Kidney tubule cell (primary cell): ENCODE measurements around the gene MRPS7.

ENCODE experiments used
- DNase-seq: peaks from one replicate; pipeline ENCODE4 v3.0.0-alpha.2; 2018; ENCODE audit warnings: low spot score

MRPS7 gene

GRCh38 chr17:75261336-75262111 is at the start of gene MRPS7, which contains the start of gene GGA3:
Gene MRPS7, plus strand, starts transcription at chr17:75261879. Its CDS starts 22 bp downstream, at chr17:75261901.
Gene GGA3, minus strand, starts transcription at chr17:75261606. Its CDS starts 19 bp downstream, at chr17:75261587.
- DNase-seq = peak; percentile 93

- DNase-seq = no peak
Measured at GRCh38 chr17:75218131-75218530, 43.5 kb upstream of the MRPS7 start.

GRCh38 chr17:75219815-75220214 is 41.9 kb upstream of the MRPS7 start:
- DNase-seq = no peak

GRCh38 chr17:75225016-75225415 is 36.7 kb upstream of the MRPS7 start:
- DNase-seq = no peak

GRCh38 chr17:75227729-75228128 is 34.0 kb upstream of the MRPS7 start:
- no peak for DNase-seq

- no peak for DNase-seq
Measured at GRCh38 chr17:75228305-75228704, 33.4 kb upstream of the MRPS7 start.

GRCh38 chr17:75228847-75229246 is 32.8 kb upstream of the MRPS7 start:
- no peak for DNase-seq

- DNase-seq = no peak
Measured at GRCh38 chr17:75231071-75231470, 30.6 kb upstream of the MRPS7 start.

- no peak for DNase-seq
Measured at GRCh38 chr17:75231741-75232464, 29.8 kb upstream of the MRPS7 start.

- DNase-seq = no peak
Measured at GRCh38 chr17:75232786-75233185, 28.9 kb upstream of the MRPS7 start.

GRCh38 chr17:75237100-75238014 is 24.3 kb upstream of the MRPS7 start:
- DNase-seq = no peak

GRCh38 chr17:75238020-75238580 is 23.6 kb upstream of the MRPS7 start:
- no peak for DNase-seq

GRCh38 chr17:75238684-75239191 is 22.9 kb upstream of the MRPS7 start:
- DNase-seq = peak; percentile 74

- no peak for DNase-seq
Measured at GRCh38 chr17:75239214-75239613, 22.5 kb upstream of the MRPS7 start.

- no peak for DNase-seq
Measured at GRCh38 chr17:75239778-75240393, 21.8 kb upstream of the MRPS7 start.

GRCh38 chr17:75240394-75241142 is 21.1 kb upstream of the MRPS7 start:
- peak; percentile 45 for DNase-seq

- DNase-seq = no peak
Measured at GRCh38 chr17:75241143-75241430, 20.6 kb upstream of the MRPS7 start.

GRCh38 chr17:75241502-75241901 is 20.2 kb upstream of the MRPS7 start:
- DNase-seq = no peak

GRCh38 chr17:75241996-75242460 is 19.7 kb upstream of the MRPS7 start:
- DNase-seq = no peak

GRCh38 chr17:75242461-75243042 is 19.1 kb upstream of the MRPS7 start:
- no peak for DNase-seq
